Non-pigmented ciliary epithelial cell (primary cell): Measurements from ENCODE around the gene BRI3.
A peak's percentile ranks its signal among the peaks of the same experiment; 100 is the strongest.
"Not testable (repeated sequence)": the region's sequence is repeated elsewhere in the genome, so short reads cannot be mapped to it uniquely, and the experiment has no call there.

ENCODE experiments used
- DNase-seq: peaks from one replicate; pipeline ENCODE4 v3.0.0-alpha.2; 2010; ENCODE audit warnings: low read depth

The BRI3 gene

GRCh38 chr7:98314469-98314868 is 33.0 kb downstream of the BRI3 start:
- no peak for DNase-seq

GRCh38 chr7:98315318-98315993 is 34.0 kb downstream of the BRI3 start:
- no peak for DNase-seq

GRCh38 chr7:98315994-98316527 is 34.6 kb downstream of the BRI3 start:
- DNase-seq = not testable (repeated sequence)

- DNase-seq = no peak
These were observed 36.0 kb downstream of the BRI3 start for GRCh38 chr7:98317366-98318040.

- DNase-seq = no peak
These were observed 37.7 kb downstream of the BRI3 start for GRCh38 chr7:98319176-98319575.

GRCh38 chr7:98321301-98321700 is 39.8 kb downstream of the BRI3 start:
- DNase-seq = no peak

- no peak for DNase-seq
These were observed 41.1 kb downstream of the BRI3 start for GRCh38 chr7:98322331-98323270.

GRCh38 chr7:98323597-98324322 is 42.3 kb downstream of the BRI3 start:
- peak; percentile 24 for DNase-seq

- DNase-seq = no peak
These were observed 43.3 kb downstream of the BRI3 start for GRCh38 chr7:98324782-98325181.

- no peak for DNase-seq
These were observed 47.8 kb downstream of the BRI3 start for GRCh38 chr7:98329100-98329790.

- peak; percentile 66 for DNase-seq
These were observed 48.4 kb downstream of the BRI3 start for GRCh38 chr7:98329791-98330373.

- DNase-seq = no peak
These were observed 49.5 kb downstream of the BRI3 start for GRCh38 chr7:98330926-98331529.

GRCh38 chr7:98334081-98334480 is 52.6 kb downstream of the BRI3 start:
- no peak for DNase-seq

- DNase-seq = no peak
These were observed 54.0 kb downstream of the BRI3 start for GRCh38 chr7:98335411-98335977.

GRCh38 chr7:98338441-98338840 is 57.0 kb downstream of the BRI3 start:
- DNase-seq = no peak

GRCh38 chr7:98339043-98339442 is 57.6 kb downstream of the BRI3 start:
- DNase-seq = no peak

- peak; percentile 49 for DNase-seq
These were observed 59.6 kb downstream of the BRI3 start for GRCh38 chr7:98341106-98341505.
